Cardiac muscle cell (in vitro differentiated cells and primary cell): Measurements from ENCODE around the gene RBBP8NL. TPM values are rescaled to one million over a fixed set of nuclear protein-coding genes. Genes with fewer than 3 reads are reported as not detected.

Source experiments
- DNase-seq, 2 donors: peaks; one replicate each; pipeline versions ENCODE4 v3.0.0 to v3.0.0-alpha.2; 2010 to 2017; ENCODE audit warnings: low read depth in 1 of 2, low spot score in 1 of 2
- H3K27ac ChIP-seq: fragments of 200-600 bp; sonication (generic); 2 replicates; pipeline ENCODE4 v1.5.1; 2016
- H3K27me3 ChIP-seq: fragments of 200-600 bp; sonication (generic); 2 replicates; pipeline ENCODE4 v1.6.0; 2016; ENCODE audit warnings: control low read depth
- H3K36me3 ChIP-seq: fragments of 200-600 bp; sonication (generic); 2 replicates; pipeline ENCODE4 v1.5.1; 2016; ENCODE audit warnings: control low read depth
- H3K4me1 ChIP-seq: fragments of 200-600 bp; sonication (generic); 2 replicates; pipeline ENCODE4 v1.8.1; 2017; ENCODE audit warnings: low read depth, mild to moderate bottlenecking, mixed run types
- H3K4me3 ChIP-seq: fragments of 200-600 bp; sonication (generic); 2 replicates; pipeline ENCODE4 v1.5.1; 2016; ENCODE audit warnings: mild to moderate bottlenecking
- H3K9me3 ChIP-seq: fragments of 200-600 bp; sonication (generic); 2 replicates; pipeline ENCODE4 v1.5.1; 2017; ENCODE audit warnings: low read depth, mild to moderate bottlenecking, control low read depth
- polyA plus RNA-seq: library from polyadenylated mRNA; unstranded; fragments of >200 nt; fragmentation: Nextera tagmentation; extraction: Ambion mirVana; gene quantifications from 2 replicates; pipeline ENCODE4 v1.2.1, GENCODE V29; 2016
- total RNA-seq: library from RNA; depleted of rRNA; stranded (reverse); fragments of >200 nt; gene quantifications from 2 replicates; pipeline ENCODE4 v1.2.3, GENCODE V29; 2016
- TF ChIP-seq, protein P1 (sequence below): IDR thresholded peaks from 2 replicates; pipeline ENCODE4 v1.5.1; 2012; ENCODE audit warnings: low read depth, mild to moderate bottlenecking, low read length

Gene RBBP8NL
- total and polyA plus RNA-seq, 2 experiments from 2014 or later = not detected

DNA sequence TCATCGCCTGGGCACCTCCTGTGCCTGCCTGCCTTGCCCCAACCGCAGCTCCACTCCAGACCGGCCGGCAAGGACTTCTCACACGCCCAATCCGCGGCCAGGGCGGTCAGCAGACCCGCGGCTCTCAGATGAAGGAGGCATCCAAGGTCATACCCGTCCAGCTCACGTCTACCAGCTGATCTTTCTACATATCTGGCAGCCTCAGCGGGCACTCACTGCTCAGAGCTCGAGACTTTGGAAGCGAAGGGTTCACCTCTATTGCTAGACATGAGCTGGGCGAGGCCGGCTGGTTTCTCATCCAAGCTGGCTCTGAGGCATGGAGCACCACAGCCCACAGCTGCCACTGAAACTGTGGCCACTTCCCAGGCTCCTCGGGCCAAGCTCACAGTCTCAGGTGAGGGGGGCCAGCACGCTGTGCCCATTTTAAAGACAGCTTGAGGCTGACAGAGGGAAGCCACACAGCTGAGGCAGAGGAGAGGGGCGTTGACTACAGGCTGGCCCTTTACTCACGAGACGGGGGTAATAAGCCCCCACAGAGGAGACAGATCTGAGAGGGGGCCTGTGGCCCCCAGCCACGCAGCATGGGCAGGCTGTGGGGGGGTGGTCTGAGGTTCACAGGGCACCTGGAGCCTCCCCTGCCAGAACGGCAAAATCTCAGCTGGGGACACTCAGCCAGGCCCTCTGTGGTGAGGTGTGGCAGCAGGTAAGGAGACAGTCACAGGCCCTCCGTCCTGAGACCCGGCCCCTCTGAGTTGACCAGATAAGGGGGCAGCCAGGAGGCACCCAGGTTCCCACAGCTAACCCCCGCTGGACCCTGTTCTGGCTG lies 62.2 kb downstream of the RBBP8NL start:
- no peaks in the 10 kb centered on the region for H3K27me3 ChIP-seq
- no peak for DNase-seq
- no peaks in the 10 kb centered on the region for H3K36me3 ChIP-seq
- peaks cover 63% of the 10 kb centered on the region for H3K4me1 ChIP-seq
- TF ChIP-seq, protein P1, sequence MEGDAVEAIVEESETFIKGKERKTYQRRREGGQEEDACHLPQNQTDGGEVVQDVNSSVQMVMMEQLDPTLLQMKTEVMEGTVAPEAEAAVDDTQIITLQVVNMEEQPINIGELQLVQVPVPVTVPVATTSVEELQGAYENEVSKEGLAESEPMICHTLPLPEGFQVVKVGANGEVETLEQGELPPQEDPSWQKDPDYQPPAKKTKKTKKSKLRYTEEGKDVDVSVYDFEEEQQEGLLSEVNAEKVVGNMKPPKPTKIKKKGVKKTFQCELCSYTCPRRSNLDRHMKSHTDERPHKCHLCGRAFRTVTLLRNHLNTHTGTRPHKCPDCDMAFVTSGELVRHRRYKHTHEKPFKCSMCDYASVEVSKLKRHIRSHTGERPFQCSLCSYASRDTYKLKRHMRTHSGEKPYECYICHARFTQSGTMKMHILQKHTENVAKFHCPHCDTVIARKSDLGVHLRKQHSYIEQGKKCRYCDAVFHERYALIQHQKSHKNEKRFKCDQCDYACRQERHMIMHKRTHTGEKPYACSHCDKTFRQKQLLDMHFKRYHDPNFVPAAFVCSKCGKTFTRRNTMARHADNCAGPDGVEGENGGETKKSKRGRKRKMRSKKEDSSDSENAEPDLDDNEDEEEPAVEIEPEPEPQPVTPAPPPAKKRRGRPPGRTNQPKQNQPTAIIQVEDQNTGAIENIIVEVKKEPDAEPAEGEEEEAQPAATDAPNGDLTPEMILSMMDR = no peak
- H3K4me3 ChIP-seq = peak overlapping the region; percentile 87
- H3K9me3 ChIP-seq = no peaks in the 10 kb centered on the region
- H3K27ac ChIP-seq = peak overlapping the region; percentile 85

DNA sequence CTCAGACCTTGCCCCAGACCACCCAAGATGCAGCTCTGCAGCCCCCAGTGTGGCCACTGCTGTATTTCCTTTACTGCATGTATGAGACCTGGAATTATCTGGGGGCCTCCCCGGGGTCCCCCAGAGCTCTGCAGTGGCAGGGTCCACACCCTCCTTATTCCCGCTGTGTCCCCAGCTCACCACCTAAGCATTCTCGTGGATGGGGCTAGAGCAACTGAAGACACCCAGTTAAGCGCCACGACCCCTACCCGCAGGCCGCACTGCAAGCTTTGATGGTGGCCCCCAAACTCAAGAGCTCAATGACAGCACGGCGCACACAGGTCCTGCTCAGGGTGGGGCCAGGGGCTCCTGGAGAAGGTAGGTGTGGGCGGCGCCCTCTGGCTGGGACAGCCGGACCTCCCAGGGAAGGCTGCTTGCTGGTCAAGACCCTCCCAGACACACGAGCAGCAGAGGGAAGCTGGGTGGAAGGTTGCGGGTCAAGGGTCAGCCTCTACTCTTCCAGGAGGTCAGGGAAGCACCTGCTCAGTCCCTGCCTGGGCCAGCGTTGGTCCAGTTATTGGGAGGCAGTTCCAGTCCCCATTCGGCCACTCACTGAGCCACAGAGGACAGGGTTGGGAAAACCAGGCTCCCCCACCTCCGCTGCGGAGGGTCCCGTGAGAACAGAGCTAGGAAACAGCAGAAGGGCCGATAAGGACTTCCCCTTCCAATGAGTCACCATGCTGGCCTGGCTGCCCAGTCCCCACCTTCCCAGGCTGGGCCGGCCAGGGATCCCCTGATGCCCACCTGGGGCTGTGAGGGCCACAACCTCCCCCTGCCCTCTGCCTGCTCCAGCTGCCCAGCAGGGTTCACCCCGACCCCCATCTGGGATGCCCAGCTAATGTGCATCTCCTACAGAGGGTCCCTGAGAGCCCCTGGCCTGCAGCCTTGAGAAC lies 63.2 kb downstream of the RBBP8NL start:
- DNase-seq = peak in 1 of 2 donors; percentile 53
- no peaks in the 10 kb centered on the region for H3K27me3 ChIP-seq
- no peaks in the 10 kb centered on the region for H3K36me3 ChIP-seq
- no peak overlapping the region for H3K4me3 ChIP-seq
- peak overlapping the region; percentile 85 for H3K27ac ChIP-seq
- H3K9me3 ChIP-seq = no peaks in the 10 kb centered on the region
- H3K4me1 ChIP-seq = peaks cover 53% of the 10 kb centered on the region
- TF ChIP-seq, protein P1 = no peak

DNA sequence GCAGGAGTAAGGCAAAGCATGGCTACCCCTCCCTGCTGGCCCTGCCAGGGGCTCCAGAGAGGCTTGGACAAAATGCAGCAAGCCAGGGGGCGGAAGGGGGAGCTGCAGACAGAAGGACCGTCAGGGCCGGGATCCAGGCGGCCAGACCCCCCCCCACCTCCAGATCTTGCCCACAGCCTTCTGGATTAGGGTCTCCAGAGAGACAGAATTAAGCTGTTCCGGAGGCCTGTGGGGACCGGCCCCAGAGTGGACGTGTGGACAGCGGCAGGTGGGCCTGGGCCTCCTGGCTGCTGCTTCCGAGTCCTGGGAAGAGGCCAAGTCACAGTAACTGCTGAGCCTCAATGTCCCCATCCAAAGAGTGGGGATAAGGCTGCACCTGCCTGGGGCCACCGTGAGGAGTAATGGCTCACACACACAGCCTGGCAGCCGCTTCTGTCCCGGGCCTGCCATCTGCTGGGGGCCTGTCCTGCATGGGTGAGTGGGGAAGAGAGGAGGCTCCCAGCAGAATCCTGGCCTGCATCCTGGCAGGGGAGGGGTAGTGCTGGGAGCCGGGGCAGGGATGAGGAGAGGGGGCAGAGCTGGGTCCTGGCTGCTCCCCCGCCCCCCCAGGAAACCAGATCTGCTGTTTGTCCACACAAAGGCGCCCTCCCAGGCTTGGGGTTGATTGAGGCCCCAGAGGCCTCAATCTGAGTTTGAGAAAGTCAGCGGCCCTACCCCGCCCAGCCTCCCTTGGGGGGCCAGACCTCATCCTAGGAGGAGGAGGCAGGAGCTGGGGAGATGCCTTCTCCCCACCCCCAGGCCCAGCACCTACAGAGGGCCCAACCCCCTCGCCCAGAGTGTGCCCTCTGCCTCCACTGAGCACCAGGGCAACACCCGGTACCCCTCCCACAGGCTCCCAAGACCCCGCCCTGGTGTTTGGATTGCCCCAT lies 64.1 kb downstream of the RBBP8NL start:
- Histone ChIP-seq H3K27me3 (no peaks in the 10 kb centered on the region), H3K27ac (peak overlapping the region; percentile 85), H3K9me3 (no peaks in the 10 kb centered on the region), H3K4me3 (no peak overlapping the region), H3K4me1 (peaks cover 45% of the 10 kb centered on the region), H3K36me3 (no peaks in the 10 kb centered on the region)
- TF ChIP-seq, protein P1 = no peak
- DNase-seq = no peak

DNA sequence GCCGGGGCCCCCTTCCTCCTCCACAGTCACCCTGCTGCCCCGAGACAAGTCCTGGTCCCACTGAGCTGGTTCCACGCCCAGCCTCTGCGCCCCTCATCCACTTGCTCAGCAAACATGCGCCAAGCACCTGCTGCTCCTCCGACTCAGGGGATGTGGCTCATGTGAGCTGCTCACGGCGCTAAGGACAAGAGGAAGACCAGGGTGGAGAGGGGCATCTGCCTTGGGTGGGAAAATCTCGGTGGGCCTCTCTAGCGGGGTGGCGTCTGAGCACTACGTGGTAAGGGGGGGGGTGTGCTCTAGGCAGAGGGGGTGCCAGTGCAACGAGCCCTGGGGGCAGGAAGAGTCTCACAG lies 64.8 kb downstream of the RBBP8NL start:
- Histone ChIP-seq H3K36me3 (no peaks in the 10 kb centered on the region), H3K27me3 (no peaks in the 10 kb centered on the region), H3K4me1 (peaks cover 40% of the 10 kb centered on the region), H3K9me3 (no peaks in the 10 kb centered on the region), H3K4me3 (no peak overlapping the region), H3K27ac (peak overlapping the region; percentile 75)
- TF ChIP-seq, protein P1 = no peak
- no peak for DNase-seq
